Stimulated activated naive CD8-positive, alpha-beta T cell treated with anti-CD3 and anti-CD28 coated beads, Interleukin-15, amount 100 ng/mL, for 72 hours (primary cell): ENCODE results near the gene ULBP1.
"Not testable (repeated sequence)": the region's sequence is repeated elsewhere in the genome, so short reads cannot be mapped to it uniquely, and the experiment has no call there.

Experiments
- ATAC-seq: fragments of 150-1000 bp; cut with Tn5 transposase; 2 replicates; pipeline ENCODE4 v1.10.0; 2021; ENCODE audit warnings: mild to moderate bottlenecking, moderate library complexity
- DNase-seq, 2 donors: peaks; one replicate each; pipeline ENCODE4 v3.0.0; 2021 to 2022
- H3K27ac Mint-ChIP-seq, 2 donors: one replicate each; pipeline ENCODE4 v1.8.0; 2022; ENCODE audit warnings: mild to moderate bottlenecking in 2 of 2, mixed read lengths in 2 of 2, moderate library complexity in 2 of 2
- H3K27me3 Mint-ChIP-seq: one replicate; pipeline ENCODE4 v1.8.0; 2022; ENCODE audit warnings: mixed read lengths
- H3K4me1 Mint-ChIP-seq: one replicate; pipeline ENCODE4 v1.8.0; 2022; ENCODE audit warnings: mild to moderate bottlenecking, mixed read lengths
- H3K4me3 Mint-ChIP-seq, 2 donors: one replicate each; pipeline ENCODE4 v1.8.0; 2022; ENCODE audit warnings: mild to moderate bottlenecking in 2 of 2, mixed read lengths in 2 of 2, moderate library complexity in 1 of 2
- H3K9me3 Mint-ChIP-seq, 2 donors: one replicate each; pipeline ENCODE4 v1.8.0; 2022; ENCODE audit warnings: mixed read lengths in 2 of 2

Gene ULBP1

DNA sequence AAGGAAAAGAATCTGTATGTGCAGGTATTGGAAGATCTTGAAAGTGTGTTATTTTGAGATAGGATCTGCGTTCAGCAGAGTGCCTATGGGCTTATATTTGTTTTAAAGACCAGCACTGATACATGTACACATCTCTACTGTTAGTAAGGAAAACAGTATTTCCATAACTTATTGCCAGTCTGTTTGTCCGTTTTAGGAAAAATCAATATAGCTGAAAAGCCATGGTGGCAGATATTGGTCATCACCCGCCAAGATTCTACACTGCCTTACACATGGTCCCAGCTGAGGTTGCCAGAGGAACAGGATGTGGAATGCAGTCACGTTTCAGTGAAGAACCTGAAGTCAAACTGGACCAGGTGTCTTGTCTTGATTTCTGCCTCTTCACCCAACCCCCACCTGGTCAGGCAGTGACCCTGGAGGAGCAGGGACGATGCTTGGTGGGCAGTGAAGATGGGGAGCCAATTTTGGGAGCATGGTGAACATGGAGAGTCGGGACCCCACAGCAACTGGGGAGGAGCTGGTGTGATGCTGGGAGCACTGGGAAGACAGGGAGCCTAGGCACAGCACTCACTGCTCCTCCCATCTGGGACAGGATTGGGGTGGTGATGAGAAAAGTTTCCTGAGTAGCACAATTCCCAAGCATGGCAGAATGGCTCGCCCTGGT, 8.0 kb upstream of the ULBP1 start:
- H3K4me3 Mint-ChIP-seq, H3K9me3 Mint-ChIP-seq, DNase-seq, H3K27ac Mint-ChIP-seq, ATAC-seq: not testable (repeated sequence)
- Mint-ChIP-seq H3K27me3 (peaks cover 85% of the 10 kb centered on the region), H3K4me1 (peaks cover 22% of the 10 kb centered on the region)

GRCh38 chr6:149958124-149958523, 5.6 kb upstream of the ULBP1 start:
- DNase-seq, H3K27ac Mint-ChIP-seq, ATAC-seq, H3K9me3 Mint-ChIP-seq, H3K4me3 Mint-ChIP-seq: not testable (repeated sequence)
- Mint-ChIP-seq H3K27me3 (peaks cover 85% of the 10 kb centered on the region), H3K4me1 (peaks cover 37% of the 10 kb centered on the region)

- ATAC-seq, H3K27ac Mint-ChIP-seq, DNase-seq, H3K9me3 Mint-ChIP-seq, H3K4me3 Mint-ChIP-seq: not testable (repeated sequence)
- Mint-ChIP-seq H3K27me3 (peaks cover 87% of the 10 kb centered on the region), H3K4me1 (peaks cover 46% of the 10 kb centered on the region)
These were observed 3.9 kb upstream of the ULBP1 start for GRCh38 chr6:149959806-149960205.

DNA sequence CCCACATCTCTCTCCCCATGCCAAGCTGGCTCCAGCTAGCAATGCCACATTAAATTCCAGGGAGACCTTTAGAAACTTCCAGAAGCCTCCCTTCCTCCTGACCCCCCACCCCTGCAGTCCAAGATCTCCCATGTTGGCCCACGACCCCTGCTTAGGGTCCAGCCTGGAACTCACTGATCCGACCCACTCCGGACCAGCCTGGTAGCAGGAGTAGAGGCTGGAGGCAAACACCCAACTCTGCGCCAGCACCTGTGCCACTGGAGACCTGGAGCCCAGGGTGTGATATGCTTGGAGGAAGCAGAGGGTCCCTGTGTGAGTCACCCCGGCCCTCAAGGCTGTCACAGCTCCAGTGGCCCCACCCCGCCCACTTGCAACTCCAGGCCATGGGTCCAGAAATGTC, 3.3 kb upstream of the ULBP1 start:
- DNase-seq (no peak), ATAC-seq (no peak)
- peak overlapping the region in 1 of 2 donors; percentile 71 for H3K27ac Mint-ChIP-seq
- no peaks in the 10 kb centered on the region for H3K9me3 Mint-ChIP-seq
- no peak overlapping the region for H3K4me3 Mint-ChIP-seq
- peaks cover 46% of the 10 kb centered on the region for H3K4me1 Mint-ChIP-seq
- peaks cover 87% of the 10 kb centered on the region for H3K27me3 Mint-ChIP-seq

- peaks cover 54% of the 10 kb centered on the region for H3K4me1 Mint-ChIP-seq
- H3K27me3 Mint-ChIP-seq: peaks cover 85% of the 10 kb centered on the region
- H3K4me3 Mint-ChIP-seq: no peak overlapping the region
- DNase-seq: peak; percentile 47 to 59
- peak; percentile 42 for ATAC-seq
- no peaks in the 10 kb centered on the region for H3K9me3 Mint-ChIP-seq
- H3K27ac Mint-ChIP-seq: no peak overlapping the region
These were observed 1.9 kb upstream of the ULBP1 start for GRCh38 chr6:149961728-149962425.

DNA sequence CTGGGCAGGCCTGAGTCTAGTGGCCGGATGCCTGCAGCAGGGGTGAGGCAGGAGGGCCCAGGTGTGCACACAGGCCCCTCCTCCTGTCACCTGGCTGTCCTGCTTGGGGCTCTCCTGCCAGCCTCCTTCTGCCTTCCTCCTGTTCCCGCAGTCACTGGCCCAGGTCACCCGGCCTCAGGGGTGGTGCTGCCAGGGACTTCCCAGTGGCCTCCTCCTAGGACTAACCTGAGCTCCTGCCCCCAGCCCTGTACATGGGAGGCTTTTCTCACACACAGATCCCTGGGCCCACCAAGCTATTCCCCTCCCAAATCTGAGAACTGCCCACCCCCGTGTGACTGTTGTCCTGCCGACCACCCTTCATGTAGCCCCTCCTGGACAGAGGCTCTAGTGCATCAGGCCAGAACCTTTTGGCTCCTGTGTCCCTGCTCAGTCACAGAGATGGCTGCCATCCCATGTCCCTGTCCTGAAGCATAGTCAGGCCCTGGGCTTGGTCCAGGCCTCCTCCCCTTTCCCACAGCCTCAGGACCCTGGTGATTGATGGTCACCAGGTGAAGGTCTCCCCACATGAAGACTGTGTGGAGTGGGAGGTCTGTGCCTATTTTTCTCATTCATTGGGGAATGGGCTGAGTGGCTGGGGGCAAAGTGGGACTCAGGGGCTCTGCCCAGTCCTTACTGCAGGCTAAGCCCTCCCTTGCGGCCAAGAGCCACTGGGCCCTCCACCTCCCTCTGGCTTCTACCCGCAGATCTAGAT, 1.1 kb upstream of the ULBP1 start:
- Mint-ChIP-seq H3K4me3 (peak overlapping the region; percentile 85), H3K27ac (peak overlapping the region; percentile 97 to 98), H3K4me1 (peaks cover 54% of the 10 kb centered on the region), H3K9me3 (no peaks in the 10 kb centered on the region), H3K27me3 (peaks cover 92% of the 10 kb centered on the region)
- DNase-seq (no peak), ATAC-seq (no peak)

- ATAC-seq (peak; percentile 53), DNase-seq (peak; percentile 59 to 67)
- H3K27me3 Mint-ChIP-seq: peaks cover 93% of the 10 kb centered on the region
- no peaks in the 10 kb centered on the region for H3K9me3 Mint-ChIP-seq
- H3K4me3 Mint-ChIP-seq: peak overlapping the region; percentile 85
- H3K27ac Mint-ChIP-seq: peak overlapping the region; percentile 97 to 98
- H3K4me1 Mint-ChIP-seq: peaks cover 56% of the 10 kb centered on the region
These were observed 606 bp upstream of the ULBP1 start for GRCh38 chr6:149963212-149963461.

GRCh38 chr6:149964308-149965193, 808 bp downstream of the ULBP1 start:
- H3K27ac Mint-ChIP-seq: peak overlapping the region; percentile 97 to 98
- peaks cover 59% of the 10 kb centered on the region for H3K4me1 Mint-ChIP-seq
- H3K9me3 Mint-ChIP-seq: no peaks in the 10 kb centered on the region
- no peak for ATAC-seq
- H3K4me3 Mint-ChIP-seq: peak overlapping the region; percentile 85
- peaks cover 93% of the 10 kb centered on the region for H3K27me3 Mint-ChIP-seq
- peak; percentile 28 to 34 for DNase-seq

DNA sequence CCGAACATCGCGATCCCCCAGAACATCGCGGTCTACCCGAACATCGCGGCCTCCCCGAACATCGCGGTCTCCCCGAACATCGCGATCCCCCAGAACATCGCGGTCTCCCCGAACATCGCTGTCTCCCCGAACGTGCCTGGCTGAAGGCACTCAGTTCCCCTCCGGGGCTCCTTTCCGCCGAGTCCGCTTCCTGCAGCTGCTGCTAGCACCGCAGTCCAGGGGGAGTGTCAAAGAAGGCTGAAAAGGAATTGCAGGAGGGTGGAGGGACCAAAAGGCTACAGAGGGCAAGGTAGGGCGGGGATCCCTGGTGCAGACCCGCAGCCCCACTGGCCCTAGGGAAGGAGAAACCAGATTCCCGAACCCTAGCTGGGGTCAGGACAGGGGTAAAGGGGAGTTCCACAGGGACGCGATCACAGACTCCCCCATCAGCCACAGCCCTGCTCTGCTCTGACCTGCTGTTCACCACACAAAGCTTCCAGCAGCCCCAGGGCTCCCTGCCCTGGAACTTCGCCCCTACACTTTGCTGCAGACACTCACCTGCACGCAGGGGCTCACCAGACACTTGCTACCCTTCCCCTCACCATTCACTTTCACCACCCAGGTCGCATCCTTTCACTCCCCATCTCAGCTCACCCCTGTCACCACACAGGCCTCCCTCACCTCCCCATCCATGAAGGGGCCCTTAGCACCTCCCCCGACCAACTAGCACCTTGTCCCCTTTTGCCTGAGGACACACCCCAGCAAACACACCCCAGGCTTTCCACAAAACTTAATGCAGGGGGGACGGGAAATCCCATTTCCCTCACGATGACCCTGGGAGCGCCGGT, 1.7 kb downstream of the ULBP1 start:
- DNase-seq: peak; percentile 29 to 32

GRCh38 chr6:149966319-149966718, 2.6 kb downstream of the ULBP1 start:
- H3K4me3 Mint-ChIP-seq, DNase-seq, H3K9me3 Mint-ChIP-seq, ATAC-seq: not testable (repeated sequence)
- Mint-ChIP-seq H3K4me1 (peaks cover 54% of the 10 kb centered on the region), H3K27me3 (peaks cover 93% of the 10 kb centered on the region), H3K27ac (peak overlapping the region in 1 of 2 donors; percentile 12)

More for the DNA sequence above, 1.7 kb downstream of the ULBP1 start:
- peak overlapping the region; percentile 97 to 98 for H3K27ac Mint-ChIP-seq
- H3K27me3 Mint-ChIP-seq: peaks cover 93% of the 10 kb centered on the region
- ATAC-seq: no peak
- no peaks in the 10 kb centered on the region for H3K9me3 Mint-ChIP-seq
- H3K4me3 Mint-ChIP-seq: peak overlapping the region; percentile 85
- H3K4me1 Mint-ChIP-seq: peaks cover 54% of the 10 kb centered on the region

DNA sequence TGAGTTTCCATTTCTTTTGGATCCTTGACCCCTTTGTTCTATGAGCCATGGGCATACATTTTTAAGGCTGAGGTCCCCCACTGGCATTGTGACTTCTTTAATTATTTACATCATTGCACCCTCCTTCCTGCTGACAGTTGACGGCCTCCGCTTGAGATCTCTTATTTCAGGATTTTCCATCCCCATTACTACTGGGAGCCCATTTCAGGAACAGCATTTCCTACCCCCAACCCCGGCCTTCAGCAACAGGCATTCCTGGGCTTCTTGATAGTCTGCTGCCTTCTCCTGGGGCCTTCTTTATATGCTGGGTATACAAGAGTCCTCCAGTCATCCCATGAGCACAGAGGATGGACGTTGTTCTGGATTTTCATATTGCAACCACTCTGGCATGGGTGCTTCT, 3.8 kb downstream of the ULBP1 start:
- no peak for ATAC-seq
- H3K9me3 Mint-ChIP-seq: no peaks in the 10 kb centered on the region
- peaks cover 44% of the 10 kb centered on the region for H3K4me1 Mint-ChIP-seq
- no peak for DNase-seq
- H3K27me3 Mint-ChIP-seq: peaks cover 88% of the 10 kb centered on the region
- H3K27ac Mint-ChIP-seq: no peak overlapping the region
- H3K4me3 Mint-ChIP-seq: no peak overlapping the region

GRCh38 chr6:149967999-149968398, 4.3 kb downstream of the ULBP1 start:
- DNase-seq, H3K9me3 Mint-ChIP-seq, H3K4me3 Mint-ChIP-seq, ATAC-seq, H3K27ac Mint-ChIP-seq: not testable (repeated sequence)
- Mint-ChIP-seq H3K4me1 (peaks cover 40% of the 10 kb centered on the region), H3K27me3 (peaks cover 88% of the 10 kb centered on the region)

DNA sequence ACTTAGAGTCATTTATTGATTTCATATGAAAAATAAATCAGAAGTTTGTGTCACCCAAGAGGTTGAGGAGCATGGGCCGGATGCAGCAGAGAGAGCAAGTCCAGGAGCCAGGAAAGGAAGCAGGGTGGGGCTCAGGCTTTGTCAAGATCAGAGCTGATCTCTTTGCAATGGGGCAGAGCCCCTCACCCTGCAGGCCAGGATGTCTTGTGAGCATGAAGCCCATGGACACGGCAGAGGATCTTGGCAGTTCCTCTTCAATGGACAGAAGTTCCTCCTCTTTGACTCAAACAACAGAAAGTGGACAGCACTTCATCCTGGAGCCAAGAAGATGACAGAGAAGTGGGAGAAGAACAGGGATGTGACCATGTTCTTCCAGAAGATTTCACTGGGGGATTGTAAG, 5.2 kb downstream of the ULBP1 start:
- not testable (repeated sequence) for H3K27ac Mint-ChIP-seq, H3K4me3 Mint-ChIP-seq, ATAC-seq, H3K9me3 Mint-ChIP-seq, DNase-seq
- peaks cover 88% of the 10 kb centered on the region for H3K27me3 Mint-ChIP-seq
- peaks cover 31% of the 10 kb centered on the region for H3K4me1 Mint-ChIP-seq

DNA sequence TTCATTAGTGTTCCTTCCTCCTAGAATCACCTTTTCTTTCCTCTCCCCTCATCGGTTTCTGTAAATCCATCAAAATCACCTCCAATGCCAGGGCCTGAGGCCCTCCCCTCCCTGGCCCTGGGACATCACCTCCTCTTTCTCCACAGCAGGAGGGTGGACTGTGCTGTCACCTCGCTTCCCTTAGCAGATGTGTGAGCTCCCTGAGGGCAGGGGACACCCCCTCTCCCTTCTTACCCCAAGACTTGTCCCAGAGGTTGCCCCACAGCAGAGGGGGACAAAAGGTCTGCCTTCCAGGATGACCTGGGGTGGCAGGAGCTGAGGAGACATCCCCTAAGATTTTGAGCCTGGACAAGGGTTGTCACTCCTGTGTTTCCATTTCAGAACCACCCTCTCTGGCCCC, 5.9 kb downstream of the ULBP1 start:
- peaks cover 32% of the 10 kb centered on the region for H3K4me1 Mint-ChIP-seq
- no peak for ATAC-seq

More for the DNA sequence above, 5.9 kb downstream of the ULBP1 start:
- Mint-ChIP-seq H3K27me3 (peaks cover 88% of the 10 kb centered on the region), H3K4me3 (no peak overlapping the region), H3K9me3 (no peaks in the 10 kb centered on the region), H3K27ac (no peak overlapping the region)
- no peak for DNase-seq
